GM23338 (cell line): Measurements from ENCODE around the gene TMEM217. TPM values are rescaled to one million over a fixed set of nuclear protein-coding genes. Genes with fewer than 3 reads are reported as not detected.

ENCODE experiments used
- ATAC-seq: fragments of 200-7000 bp; cut with Tn5 transposase; 3 replicates; pipeline ENCODE4 v1.9.1; 2020
- DNase-seq: peaks from one replicate; pipeline ENCODE4 v3.0.0-alpha.2; 2015; ENCODE audit warnings: low spot score
- H2AFZ ChIP-seq: fragments of 200-600 bp; sonication (generic); 2 replicates; pipeline ENCODE4 v1.8.0; 2016; ENCODE audit warnings: antibody characterized with exemption, mild to moderate bottlenecking, moderate library complexity
- H3F3A ChIP-seq: fragments of 200-600 bp; sonication (generic); replicated peaks from 2 replicates; pipeline ENCODE4 v1.8.0; 2017; ENCODE audit warnings: antibody characterized with exemption, mixed run types, low read depth
- H3K27ac ChIP-seq: fragments of 200-600 bp; sonication (generic); 2 replicates; pipeline ENCODE4 v1.6.1; 2016; ENCODE audit warnings: low read depth
- H3K27me3 ChIP-seq: fragments of 200-600 bp; sonication (generic); 2 replicates; pipeline ENCODE4 v1.8.0; 2016; ENCODE audit warnings: mild to moderate bottlenecking, mixed run types, moderate library complexity; ENCODE audit not compliant: insufficient read depth
- H3K36me3 ChIP-seq: fragments of 200-600 bp; sonication (generic); 2 replicates; pipeline ENCODE4 v1.8.0; 2016; ENCODE audit warnings: mild to moderate bottlenecking; ENCODE audit not compliant: insufficient read depth
- H3K4me1 ChIP-seq: fragments of 200-600 bp; sonication (generic); 2 replicates; pipeline ENCODE4 v1.8.0; 2016; ENCODE audit warnings: mild to moderate bottlenecking, moderate library complexity; ENCODE audit not compliant: insufficient read depth
- H3K4me2 ChIP-seq: fragments of 200-600 bp; sonication (generic); 2 replicates; pipeline ENCODE4 v1.7.1; 2017; ENCODE audit warnings: mixed run types
- H3K4me3 ChIP-seq: fragments of 200-600 bp; sonication (generic); 2 replicates; pipeline ENCODE4 v1.6.1; 2016; ENCODE audit warnings: mixed run types
- H3K79me2 ChIP-seq: fragments of 200-600 bp; sonication (generic); replicated peaks from 2 replicates; pipeline ENCODE4 v1.8.0; 2017; ENCODE audit warnings: mild to moderate bottlenecking; ENCODE audit not compliant: insufficient read depth
- H3K9me2 ChIP-seq: fragments of 200-600 bp; sonication (generic); 2 replicates; pipeline ENCODE4 v1.8.0; 2017; ENCODE audit not compliant: insufficient read depth
- H4K20me1 ChIP-seq: fragments of 200-600 bp; sonication (generic); replicated peaks from 2 replicates; pipeline ENCODE4 v1.8.0; 2017; ENCODE audit warnings: mild to moderate bottlenecking; ENCODE audit not compliant: insufficient read depth
- H3K27ac Mint-ChIP-seq: 2 replicates; pipeline ENCODE4 v1.8.0; 2020; ENCODE audit warnings: inconsistent platforms, mild to moderate bottlenecking, moderate library complexity, mixed read lengths
- H3K27me3 Mint-ChIP-seq: 3 replicates; pipeline ENCODE4 v1.8.0; 2022; ENCODE audit warnings: low read depth, mild to moderate bottlenecking, moderate library complexity, mixed read lengths, inconsistent platforms; ENCODE audit not compliant: insufficient read depth, poor library complexity
- H3K36me3 Mint-ChIP-seq: 3 replicates; pipeline ENCODE4 v1.8.0; 2021; ENCODE audit warnings: low read depth, mild to moderate bottlenecking, inconsistent platforms, moderate library complexity, mixed read lengths
- H3K4me1 Mint-ChIP-seq: 3 replicates; pipeline ENCODE4 v1.8.0; 2020; ENCODE audit warnings: mild to moderate bottlenecking, inconsistent platforms, mixed read lengths
- H3K4me3 Mint-ChIP-seq: 3 replicates; pipeline ENCODE4 v1.8.0; 2021; ENCODE audit warnings: moderate library complexity, mild to moderate bottlenecking, inconsistent platforms, mixed read lengths
- H3K9me3 Mint-ChIP-seq: 3 replicates; pipeline ENCODE4 v1.8.0; 2020; ENCODE audit warnings: moderate library complexity, mild to moderate bottlenecking, inconsistent platforms, mixed read lengths
- EZH2 ChIP-seq: fragments of 200-600 bp; sonication (generic); IDR thresholded peaks from one replicate; pipeline ENCODE4 v1.8.0; 2017; ENCODE audit warnings: antibody characterized with exemption, mild to moderate bottlenecking, low read depth; ENCODE audit not compliant: unreplicated experiment
- EZH2phosphoT487 ChIP-seq: fragments of 200-600 bp; sonication (generic); IDR thresholded peaks from one replicate; pipeline ENCODE4 v1.8.1; 2018; ENCODE audit warnings: antibody characterized with exemption; ENCODE audit not compliant: unreplicated experiment
- JUNB ChIP-seq: IDR thresholded peaks from one replicate; pipeline ENCODE4 v1.6.1; 2016; ENCODE audit warnings: antibody characterized with exemption; ENCODE audit not compliant: unreplicated experiment
- NANOG ChIP-seq: IDR thresholded peaks from 2 replicates; pipeline ENCODE4 v1.6.1; 2016; ENCODE audit warnings: antibody characterized with exemption, borderline replicate concordance
- POLR2AphosphoS5 ChIP-seq: IDR thresholded peaks from 2 replicates; pipeline ENCODE4 v1.6.1; 2016; ENCODE audit warnings: antibody characterized with exemption, low read depth
- STAT1 ChIP-seq: IDR thresholded peaks from one replicate; pipeline ENCODE4 v1.6.1; 2016; ENCODE audit warnings: antibody characterized with exemption; ENCODE audit not compliant: unreplicated experiment
- ZNF114 ChIP-seq: fragments of 250-450 bp; sonication (Bioruptor Pico); IDR thresholded peaks from 2 replicates; pipeline ENCODE4 v1.5.0; 2020; ENCODE audit warnings: mild to moderate bottlenecking, moderate library complexity
- ZNF331 ChIP-seq: fragments of 250-450 bp; sonication (Bioruptor Pico); IDR thresholded peaks from 2 replicates; pipeline ENCODE4 v1.5.0; 2020; ENCODE audit warnings: low read depth, mild to moderate bottlenecking, moderate library complexity
- ZNF462 ChIP-seq: fragments of 250-450 bp; sonication (Bioruptor Pico); IDR thresholded peaks from 2 replicates; pipeline ENCODE4 v1.5.0; 2020; ENCODE audit warnings: mild to moderate bottlenecking, moderate library complexity
- polyA plus RNA-seq: library from polyadenylated mRNA; unstranded; fragments of >200 nt; fragmentation: Nextera tagmentation; extraction: Ambion mirVana; gene quantifications from 2 replicates; pipeline ENCODE4 v1.2.1, GENCODE V29; 2016
- total RNA-seq: library from RNA; depleted of rRNA; stranded (reverse); fragments of >200 nt; shearing (Covaris generic); gene quantifications from 2 replicates; pipeline ENCODE4 v1.2.3, GENCODE V29; 2014
- TF ChIP-seq, protein P1 (sequence below): IDR thresholded peaks from one replicate; pipeline ENCODE4 v1.6.1; 2018; ENCODE audit warnings: antibody characterized with exemption; ENCODE audit not compliant: unreplicated experiment
- TF ChIP-seq, protein P2 (sequence below), 2 experiments: fragments of 200-600 bp in 1 of 2; sonication (generic) in 1 of 2; conservative IDR thresholded peaks; 2 replicates each; pipeline versions ENCODE4 v1.5.1 to v1.6.1; 2016 to 2017; ENCODE audit warnings: antibody characterized with exemption in 2 of 2, low read depth in 2 of 2, mild to moderate bottlenecking in 2 of 2, moderate library complexity in 1 of 2
- TF ChIP-seq, protein P3 (sequence below): IDR thresholded peaks from 2 replicates; pipeline ENCODE4 v1.6.1; 2016; ENCODE audit warnings: antibody characterized with exemption

TMEM217 gene
- total and polyA plus RNA-seq, 2 experiments from 2014 or later: 1.3 TPM; not detected in 1

DNA sequence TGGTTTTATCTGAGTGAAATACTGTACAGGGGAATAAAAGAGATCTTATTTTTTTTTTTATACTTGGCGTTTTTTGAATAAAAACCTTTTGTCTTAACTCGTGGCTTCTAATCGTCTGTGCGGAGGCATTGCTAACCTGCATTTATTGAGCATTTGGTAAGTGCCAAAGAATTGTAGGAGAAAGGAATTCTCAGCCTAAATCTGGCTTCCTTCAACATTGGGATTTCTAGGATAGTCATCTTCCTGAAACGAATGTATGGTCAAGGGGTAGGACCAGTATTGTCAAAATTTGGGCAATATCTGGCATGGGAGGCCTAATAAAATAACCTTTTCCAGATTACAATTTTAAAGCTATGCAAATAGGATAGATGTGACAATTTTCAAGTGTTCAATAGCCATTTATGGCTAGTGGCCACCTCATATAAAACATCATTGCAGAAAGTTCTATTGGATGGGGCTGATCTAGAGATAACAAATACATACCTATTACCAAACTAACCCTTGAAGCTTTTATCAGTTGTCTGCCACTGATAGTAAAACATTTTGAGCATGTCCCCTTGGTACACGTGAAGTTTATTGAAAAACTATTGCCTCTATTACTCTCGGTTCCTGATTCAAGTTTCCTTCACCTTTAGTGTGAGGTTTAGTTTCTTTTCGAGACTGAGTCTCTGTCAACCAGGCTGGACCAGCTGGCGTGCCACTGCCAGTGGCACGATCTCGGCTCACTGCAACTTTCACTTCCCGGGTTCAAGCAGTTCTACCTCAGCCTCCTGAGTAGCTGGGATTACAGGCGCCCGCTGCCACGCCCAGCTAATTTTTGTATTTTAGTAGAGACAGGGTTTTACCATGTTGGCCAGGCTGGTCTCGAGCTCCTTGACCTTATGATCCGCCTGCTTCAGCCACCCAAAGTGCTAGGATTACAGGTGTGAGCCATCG is 82.3 kb downstream of the TMEM217 start:
- no peak overlapping the region for H3K27ac Mint-ChIP-seq
- Histone ChIP-seq H3K4me2 (no peak overlapping the region), H2AFZ (no peak overlapping the region), H3K9me2 (no peaks in the 10 kb centered on the region), H3K79me2 (peaks cover 37% of the 10 kb centered on the region), H3F3A (peaks cover 37% of the 10 kb centered on the region), H3K27me3 (no peaks in the 10 kb centered on the region), H3K4me1 (peaks cover 10% of the 10 kb centered on the region), H4K20me1 (peaks cover 30% of the 10 kb centered on the region), H3K4me3 (no peak overlapping the region), H3K27ac (peak overlapping the region; percentile 70), H3K36me3 (peaks cover 30% of the 10 kb centered on the region)
- no peak for ATAC-seq
- DNase-seq: peak; percentile 8
- TF ChIP-seq NANOG (no peak), POLR2AphosphoS5 (no peak), ZNF462 (CRISPR knock-in tag) (no peak), EZH2 (no peak), JUNB (no peak), STAT1 (no peak), ZNF114 (CRISPR knock-in tag) (no peak), EZH2phosphoT487 (no peak), ZNF331 (no peak)
- TF ChIP-seq, protein P1, sequence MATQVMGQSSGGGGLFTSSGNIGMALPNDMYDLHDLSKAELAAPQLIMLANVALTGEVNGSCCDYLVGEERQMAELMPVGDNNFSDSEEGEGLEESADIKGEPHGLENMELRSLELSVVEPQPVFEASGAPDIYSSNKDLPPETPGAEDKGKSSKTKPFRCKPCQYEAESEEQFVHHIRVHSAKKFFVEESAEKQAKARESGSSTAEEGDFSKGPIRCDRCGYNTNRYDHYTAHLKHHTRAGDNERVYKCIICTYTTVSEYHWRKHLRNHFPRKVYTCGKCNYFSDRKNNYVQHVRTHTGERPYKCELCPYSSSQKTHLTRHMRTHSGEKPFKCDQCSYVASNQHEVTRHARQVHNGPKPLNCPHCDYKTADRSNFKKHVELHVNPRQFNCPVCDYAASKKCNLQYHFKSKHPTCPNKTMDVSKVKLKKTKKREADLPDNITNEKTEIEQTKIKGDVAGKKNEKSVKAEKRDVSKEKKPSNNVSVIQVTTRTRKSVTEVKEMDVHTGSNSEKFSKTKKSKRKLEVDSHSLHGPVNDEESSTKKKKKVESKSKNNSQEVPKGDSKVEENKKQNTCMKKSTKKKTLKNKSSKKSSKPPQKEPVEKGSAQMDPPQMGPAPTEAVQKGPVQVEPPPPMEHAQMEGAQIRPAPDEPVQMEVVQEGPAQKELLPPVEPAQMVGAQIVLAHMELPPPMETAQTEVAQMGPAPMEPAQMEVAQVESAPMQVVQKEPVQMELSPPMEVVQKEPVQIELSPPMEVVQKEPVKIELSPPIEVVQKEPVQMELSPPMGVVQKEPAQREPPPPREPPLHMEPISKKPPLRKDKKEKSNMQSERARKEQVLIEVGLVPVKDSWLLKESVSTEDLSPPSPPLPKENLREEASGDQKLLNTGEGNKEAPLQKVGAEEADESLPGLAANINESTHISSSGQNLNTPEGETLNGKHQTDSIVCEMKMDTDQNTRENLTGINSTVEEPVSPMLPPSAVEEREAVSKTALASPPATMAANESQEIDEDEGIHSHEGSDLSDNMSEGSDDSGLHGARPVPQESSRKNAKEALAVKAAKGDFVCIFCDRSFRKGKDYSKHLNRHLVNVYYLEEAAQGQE: no peak
- TF ChIP-seq, protein P2, sequence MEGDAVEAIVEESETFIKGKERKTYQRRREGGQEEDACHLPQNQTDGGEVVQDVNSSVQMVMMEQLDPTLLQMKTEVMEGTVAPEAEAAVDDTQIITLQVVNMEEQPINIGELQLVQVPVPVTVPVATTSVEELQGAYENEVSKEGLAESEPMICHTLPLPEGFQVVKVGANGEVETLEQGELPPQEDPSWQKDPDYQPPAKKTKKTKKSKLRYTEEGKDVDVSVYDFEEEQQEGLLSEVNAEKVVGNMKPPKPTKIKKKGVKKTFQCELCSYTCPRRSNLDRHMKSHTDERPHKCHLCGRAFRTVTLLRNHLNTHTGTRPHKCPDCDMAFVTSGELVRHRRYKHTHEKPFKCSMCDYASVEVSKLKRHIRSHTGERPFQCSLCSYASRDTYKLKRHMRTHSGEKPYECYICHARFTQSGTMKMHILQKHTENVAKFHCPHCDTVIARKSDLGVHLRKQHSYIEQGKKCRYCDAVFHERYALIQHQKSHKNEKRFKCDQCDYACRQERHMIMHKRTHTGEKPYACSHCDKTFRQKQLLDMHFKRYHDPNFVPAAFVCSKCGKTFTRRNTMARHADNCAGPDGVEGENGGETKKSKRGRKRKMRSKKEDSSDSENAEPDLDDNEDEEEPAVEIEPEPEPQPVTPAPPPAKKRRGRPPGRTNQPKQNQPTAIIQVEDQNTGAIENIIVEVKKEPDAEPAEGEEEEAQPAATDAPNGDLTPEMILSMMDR (conservative IDR thresholded peaks at IDR 0.05; ENCODE audit: low read depth in 2 of 2): no peak
- TF ChIP-seq, protein P3, sequence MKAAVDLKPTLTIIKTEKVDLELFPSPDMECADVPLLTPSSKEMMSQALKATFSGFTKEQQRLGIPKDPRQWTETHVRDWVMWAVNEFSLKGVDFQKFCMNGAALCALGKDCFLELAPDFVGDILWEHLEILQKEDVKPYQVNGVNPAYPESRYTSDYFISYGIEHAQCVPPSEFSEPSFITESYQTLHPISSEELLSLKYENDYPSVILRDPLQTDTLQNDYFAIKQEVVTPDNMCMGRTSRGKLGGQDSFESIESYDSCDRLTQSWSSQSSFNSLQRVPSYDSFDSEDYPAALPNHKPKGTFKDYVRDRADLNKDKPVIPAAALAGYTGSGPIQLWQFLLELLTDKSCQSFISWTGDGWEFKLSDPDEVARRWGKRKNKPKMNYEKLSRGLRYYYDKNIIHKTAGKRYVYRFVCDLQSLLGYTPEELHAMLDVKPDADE: no peak
- no peak overlapping the region for H3K4me3 Mint-ChIP-seq
- H3K9me3 Mint-ChIP-seq: peaks cover 2% of the 10 kb centered on the region; the same call in 2 of the 3 replicates
- H3K27me3 Mint-ChIP-seq: peaks cover 11% of the 10 kb centered on the region
- peaks cover 36% of the 10 kb centered on the region for H3K4me1 Mint-ChIP-seq
- H3K36me3 Mint-ChIP-seq: peaks cover 49% of the 10 kb centered on the region
